HepG2 (cell line): Measurements from ENCODE around the gene MEGF11. TPM values are rescaled to one million over a fixed set of nuclear protein-coding genes. Genes with fewer than 3 reads are reported as not detected.
A peak's percentile ranks its signal among the peaks of the same experiment; 100 is the strongest.

Experiments used
- ATF3 ChIP-seq: sonication (generic); formaldehyde crosslinking; IDR thresholded peaks from 2 replicates; pipeline ENCODE4 v1.4.0; 2020; ENCODE audit warnings: missing genetic modification reagents
- ATRX ChIP-seq: sonication (generic); formaldehyde crosslinking; IDR thresholded peaks from 2 replicates; pipeline ENCODE4 v1.4.0; 2020; ENCODE audit warnings: missing genetic modification reagents, borderline replicate concordance
- DNMT1 ChIP-seq: sonication (generic); formaldehyde crosslinking; IDR thresholded peaks from 2 replicates; pipeline ENCODE4 v1.5.1; 2020; ENCODE audit warnings: mild to moderate bottlenecking, missing genetic modification reagents
- FOSL2 ChIP-seq: sonication (generic); formaldehyde crosslinking; IDR thresholded peaks from 2 replicates; pipeline ENCODE4 v1.4.0; 2020; ENCODE audit warnings: missing genetic modification reagents
- FOXA1 ChIP-seq, 2 experiments: fragments of 450-650 bp in 1 of 2; sonication (generic) in 1 of 2; formaldehyde crosslinking in 1 of 2; IDR thresholded peaks; 2 replicates each; pipeline versions ENCODE4 v1.4.0 to v1.6.1; 2016 to 2020; ENCODE audit warnings: missing genetic modification reagents in 1 of 2
- FOXP1 ChIP-seq, 2 experiments: fragments of 450-650 bp in 1 of 2; IDR thresholded peaks; 2 replicates each; pipeline ENCODE4 v1.6.1; 2017 to 2018; ENCODE audit warnings: antibody characterized with exemption in 1 of 2
- KLF6 ChIP-seq: IDR thresholded peaks from 2 replicates; pipeline ENCODE4 v1.8.0; 2016; ENCODE audit warnings: missing biosample characterization, missing genetic modification reagents
- MEIS1 ChIP-seq: sonication (generic); formaldehyde crosslinking; IDR thresholded peaks from 2 replicates; pipeline ENCODE4 v1.9.0; 2021; ENCODE audit warnings: mild to moderate bottlenecking, missing genetic modification reagents, moderate library complexity, borderline replicate concordance
- NFIC ChIP-seq: IDR thresholded peaks from 2 replicates; pipeline ENCODE4 v1.6.1; 2012; ENCODE audit warnings: mild to moderate bottlenecking, low read length, inconsistent platforms
- NFKB2 ChIP-seq: sonication (generic); formaldehyde crosslinking; IDR thresholded peaks from 2 replicates; pipeline ENCODE4 v1.4.0; 2020; ENCODE audit warnings: missing genetic modification reagents, borderline replicate concordance
- NPAS2 ChIP-seq: sonication (generic); formaldehyde crosslinking; IDR thresholded peaks from 2 replicates; pipeline ENCODE4 v1.8.0; 2022; ENCODE audit warnings: mild to moderate bottlenecking, missing genetic modification reagents, borderline replicate concordance
- PAF1 ChIP-seq: IDR thresholded peaks from 2 replicates; pipeline ENCODE4 v1.6.1; 2016; ENCODE audit warnings: missing genetic modification reagents, missing compliant biosample characterization
- POGK ChIP-seq: sonication (generic); formaldehyde crosslinking; conservative IDR thresholded peaks from 2 replicates; pipeline ENCODE4 v1.8.0; 2022; ENCODE audit warnings: mild to moderate bottlenecking, moderate library complexity, missing genetic modification reagents
- RFX3 ChIP-seq: IDR thresholded peaks from 2 replicates; pipeline ENCODE4 v1.6.1; 2016; ENCODE audit warnings: missing biosample characterization, missing genetic modification reagents
- SOX13 ChIP-seq, 3 experiments: fragments of 450-650 bp in 1 of 3; sonication (generic) in 1 of 3; formaldehyde crosslinking in 1 of 3; IDR thresholded peaks in 2 of 3; conservative IDR thresholded peaks in 1 of 3; 2 replicates each; pipeline versions ENCODE4 v1.5.0 to v1.6.1; 2016 to 2020; ENCODE audit warnings: antibody characterized with exemption in 1 of 3, mild to moderate bottlenecking in 1 of 3, missing compliant biosample characterization in 1 of 3, missing genetic modification reagents in 1 of 3, moderate library complexity in 1 of 3
- STAG1 ChIP-seq: sonication (generic); formaldehyde crosslinking; IDR thresholded peaks from 2 replicates; pipeline ENCODE4 v1.4.0; 2020; ENCODE audit warnings: missing genetic modification reagents
- STAT5B ChIP-seq: sonication (generic); formaldehyde crosslinking; IDR thresholded peaks from 2 replicates; pipeline ENCODE4 v1.4.0; 2020; ENCODE audit warnings: missing genetic modification reagents
- TBP ChIP-seq: sonication (generic); formaldehyde crosslinking; IDR thresholded peaks from 2 replicates; pipeline ENCODE4 v1.5.0; 2020; ENCODE audit warnings: missing genetic modification reagents
- TOE1 ChIP-seq: sonication (generic); formaldehyde crosslinking; IDR thresholded peaks from 2 replicates; pipeline ENCODE4 v1.4.0; 2020; ENCODE audit warnings: mild to moderate bottlenecking, missing genetic modification reagents
- U2AF2 ChIP-seq: fragments of 200-400 bp; formaldehyde crosslinking; IDR thresholded peaks from 2 replicates; pipeline ENCODE4 v1.6.1; 2017; ENCODE audit warnings: low read depth, mild to moderate bottlenecking, low read length
- XRCC5 ChIP-seq: fragments of 200-400 bp; formaldehyde crosslinking; optimal IDR thresholded peaks from 2 replicates; pipeline ENCODE3; 2017; ENCODE audit warnings: mild to moderate bottlenecking, low read length
- YEATS4 ChIP-seq: sonication (generic); formaldehyde crosslinking; IDR thresholded peaks from 2 replicates; pipeline ENCODE4 v1.4.0; 2020; ENCODE audit warnings: missing genetic modification reagents, borderline replicate concordance
- ZBTB21 ChIP-seq: sonication (generic); formaldehyde crosslinking; IDR thresholded peaks from 2 replicates; pipeline ENCODE4 v1.4.0; 2020; ENCODE audit warnings: missing genetic modification reagents
- ZFP36L2 ChIP-seq: sonication (generic); formaldehyde crosslinking; IDR thresholded peaks from 2 replicates; pipeline ENCODE4 v1.4.0; 2020; ENCODE audit warnings: missing genetic modification reagents
- ZFX ChIP-seq: sonication (generic); formaldehyde crosslinking; IDR thresholded peaks from 2 replicates; pipeline ENCODE4 v1.4.0; 2020; ENCODE audit warnings: mild to moderate bottlenecking, low read depth, missing genetic modification reagents, moderate library complexity
- ZNF12 ChIP-seq: sonication (generic); formaldehyde crosslinking; IDR thresholded peaks from 2 replicates; pipeline ENCODE4 v1.5.0; 2020; ENCODE audit warnings: missing genetic modification reagents
- ZNF160 ChIP-seq: sonication (generic); formaldehyde crosslinking; IDR thresholded peaks from 2 replicates; pipeline ENCODE4 v1.8.0; 2022; ENCODE audit warnings: mild to moderate bottlenecking, inconsistent platforms, missing genetic modification reagents
- ZNF543 ChIP-seq: sonication (generic); formaldehyde crosslinking; IDR thresholded peaks from 2 replicates; pipeline ENCODE4 v1.4.0; 2020; ENCODE audit warnings: mild to moderate bottlenecking, missing genetic modification reagents
- ZNF558 ChIP-seq: sonication (generic); formaldehyde crosslinking; IDR thresholded peaks from 2 replicates; pipeline ENCODE4 v1.9.0; 2022; ENCODE audit warnings: mild to moderate bottlenecking, missing genetic modification reagents, borderline replicate concordance
- ZNF616 ChIP-seq: sonication (generic); formaldehyde crosslinking; IDR thresholded peaks from 2 replicates; pipeline ENCODE4 v1.5.0; 2020; ENCODE audit warnings: low read depth, mild to moderate bottlenecking, missing genetic modification reagents
- ZSCAN25 ChIP-seq: sonication (generic); formaldehyde crosslinking; IDR thresholded peaks from 2 replicates; pipeline ENCODE4 v1.8.0; 2022; ENCODE audit warnings: mild to moderate bottlenecking, missing genetic modification reagents
- polyA plus RNA-seq, 8 experiments: library from polyadenylated mRNA; depleted of rRNA in 3 of 8; stranded (reverse) in 7 of 8; unstranded in 1 of 8; fragments of >200 nt; fragmentation: Illumina TruSeq in 4 of 8; extraction: Trizol in 4 of 8; gene quantifications; 2 replicates each; pipeline versions ENCODE4 v1.2.1 to v1.2.3, GENCODE V29; 2011 to 2016; ENCODE audit warnings: low read depth in 4 of 8, missing spikeins in 1 of 8, mixed read lengths in 1 of 8; ENCODE audit not compliant: insufficient read depth in 1 of 8
- total RNA-seq, 5 experiments: library from RNA; depleted of rRNA; stranded (reverse); fragments of >200 nt; fragmentation: Illumina TruSeq; extraction: Trizol; gene quantifications; 2 replicates each; pipeline ENCODE4 v1.2.3, GENCODE V29; 2016; ENCODE audit warnings: low read depth in 1 of 5

MEGF11 gene
- total and polyA plus RNA-seq, 2 of the 13 experiments (the other 11 are each of a cell fraction or from before 2014, with no cell fraction given) = not detected

GRCh38 chr15:66251790-66252684 is 1.5 kb downstream of the MEGF11 start (continued):
- TF ChIP-seq ZNF160 (CRISPR knock-in tag) (no peak), TBP (CRISPR knock-in tag) (no peak), FOXA1 (IDR thresholded peaks at IDR 0.05) (no peak), FOXA1 (CRISPR knock-in tag; IDR thresholded peaks at IDR 0.05) (no peak), STAG1 (CRISPR knock-in tag) (peak; percentile 53), NPAS2 (CRISPR knock-in tag) (no peak), ZBTB21 (CRISPR knock-in tag) (no peak), ZFX (CRISPR knock-in tag) (no peak), FOSL2 (CRISPR knock-in tag) (0 out of 2 replicates have a peak, but pooled peaks have one; percentile 14), DNMT1 (CRISPR knock-in tag) (0 out of 2 replicates have a peak, but pooled peaks have one; percentile 46), ZFP36L2 (CRISPR knock-in tag) (no peak), STAT5B (CRISPR knock-in tag) (no peak), ZNF12 (CRISPR knock-in tag) (no peak), TOE1 (CRISPR knock-in tag) (no peak), ZSCAN25 (CRISPR knock-in tag) (no peak), ATF3 (CRISPR knock-in tag) (no peak), NFIC (no peak), MEIS1 (CRISPR knock-in tag) (no peak), XRCC5 (peak; percentile 52), KLF6 (CRISPR knock-in tag) (no peak), POGK (CRISPR knock-in tag) (no peak), YEATS4 (CRISPR knock-in tag) (no peak), FOXP1 (IDR thresholded peaks at IDR 0.05) (no peak), FOXP1 (CRISPR knock-in tag; IDR thresholded peaks at IDR 0.05) (no peak), ZNF558 (CRISPR knock-in tag) (no peak), PAF1 (CRISPR knock-in tag) (no peak), SOX13 (IDR thresholded peaks at IDR 0.05) (no peak), SOX13 (CRISPR knock-in tag; conservative IDR thresholded peaks at IDR 0.05 in 1 of 2, IDR thresholded peaks at IDR 0.05 in 1 of 2) (no peak), RFX3 (no peak), ATRX (no peak), U2AF2 (no peak), ZNF616 (CRISPR knock-in tag) (no peak), NFKB2 (CRISPR knock-in tag) (0 out of 2 replicates have a peak, but pooled peaks have one; percentile 17), ZNF543 (no peak)
